Adipocyte (in vitro differentiated cells): Measurements from ENCODE around the gene H2AZ2.
"Not testable (repeated sequence)": the region's sequence is repeated elsewhere in the genome, so short reads cannot be mapped to it uniquely, and the experiment has no call there.

ENCODE experiments used
- DNase-seq: peaks from one replicate; pipeline ENCODE4 v3.0.0-alpha.2; 2015; ENCODE audit warnings: low read depth
- H3K27me3 ChIP-seq: replicated peaks from 2 replicates; pipeline ENCODE4 v1.7.0; 2013; ENCODE audit warnings: mild to moderate bottlenecking, low read length, moderate library complexity; ENCODE audit not compliant: control insufficient read depth, insufficient read depth
- H3K36me3 ChIP-seq: 2 replicates; pipeline ENCODE4 v1.7.0; 2013; ENCODE audit warnings: low read length, mild to moderate bottlenecking, moderate library complexity; ENCODE audit not compliant: control insufficient read depth, insufficient read depth, severe bottlenecking
- H3K4me1 ChIP-seq: 2 replicates; pipeline ENCODE4 v1.7.0; 2013; ENCODE audit warnings: mild to moderate bottlenecking, low read length, moderate library complexity; ENCODE audit not compliant: control insufficient read depth, insufficient read depth
- H3K4me3 ChIP-seq: 2 replicates; pipeline ENCODE4 v1.7.0; 2013; ENCODE audit warnings: mild to moderate bottlenecking, low read length, moderate library complexity
- H3K9ac ChIP-seq: 2 replicates; pipeline ENCODE4 v1.7.0; 2013; ENCODE audit warnings: mild to moderate bottlenecking, low read length, moderate library complexity
- H3K9me3 ChIP-seq: 2 replicates; pipeline ENCODE4 v1.7.0; 2013; ENCODE audit warnings: mild to moderate bottlenecking, low read length, moderate library complexity; ENCODE audit not compliant: control insufficient read depth

H2AZ2 gene

GRCh38 chr7:44808914-44809393 is 38.9 kb downstream of the H2AZ2 start:
- H3K4me3 ChIP-seq: no peak overlapping the region
- H3K4me1 ChIP-seq: peaks cover 5% of the 10 kb centered on the region
- H3K36me3 ChIP-seq: peaks cover 7% of the 10 kb centered on the region
- no peak for DNase-seq
- no peaks in the 10 kb centered on the region for H3K9me3 ChIP-seq
- no peaks in the 10 kb centered on the region for H3K27me3 ChIP-seq
- H3K9ac ChIP-seq: no peak overlapping the region

- Histone ChIP-seq H3K9me3 (no peaks in the 10 kb centered on the region), H3K4me3 (no peak overlapping the region), H3K27me3 (no peaks in the 10 kb centered on the region), H3K4me1 (peaks cover 17% of the 10 kb centered on the region), H3K36me3 (peaks cover 36% of the 10 kb centered on the region), H3K9ac (no peak overlapping the region)
- DNase-seq: no peak
Observed at GRCh38 chr7:44805950-44806349, 41.9 kb downstream of the H2AZ2 start.

- not testable (repeated sequence) for DNase-seq, H3K27me3 ChIP-seq, H3K9ac ChIP-seq, H3K9me3 ChIP-seq, H3K4me3 ChIP-seq
- Histone ChIP-seq H3K4me1 (peaks cover 27% of the 10 kb centered on the region), H3K36me3 (peaks cover 55% of the 10 kb centered on the region)
Observed at GRCh38 chr7:44803828-44804519, 43.9 kb downstream of the H2AZ2 start.

GRCh38 chr7:44802418-44803025 is 45.4 kb downstream of the H2AZ2 start:
- DNase-seq: no peak
- no peak overlapping the region for H3K4me3 ChIP-seq
- H3K9me3 ChIP-seq: no peaks in the 10 kb centered on the region
- peaks cover 60% of the 10 kb centered on the region for H3K36me3 ChIP-seq
- peaks cover 33% of the 10 kb centered on the region for H3K4me1 ChIP-seq
- H3K9ac ChIP-seq: no peak overlapping the region
- H3K27me3 ChIP-seq: no peaks in the 10 kb centered on the region

GRCh38 chr7:44801890-44802289 is 46.0 kb downstream of the H2AZ2 start:
- no peaks in the 10 kb centered on the region for H3K9me3 ChIP-seq

GRCh38 chr7:44799939-44800338 is 47.9 kb downstream of the H2AZ2 start:
- no peak for DNase-seq
- Histone ChIP-seq H3K27me3 (no peaks in the 10 kb centered on the region), H3K9ac (peak overlapping the region; percentile 20), H3K9me3 (no peaks in the 10 kb centered on the region), H3K4me1 (peaks cover 30% of the 10 kb centered on the region), H3K36me3 (peaks cover 60% of the 10 kb centered on the region), H3K4me3 (peak overlapping the region; percentile 87)

More at GRCh38 chr7:44801890-44802289, 46.0 kb downstream of the H2AZ2 start:
- Histone ChIP-seq H3K4me3 (no peak overlapping the region), H3K9ac (peak overlapping the region; percentile 54), H3K4me1 (peaks cover 33% of the 10 kb centered on the region), H3K36me3 (peaks cover 60% of the 10 kb centered on the region), H3K27me3 (no peaks in the 10 kb centered on the region)
- DNase-seq: no peak

- Histone ChIP-seq H3K9me3 (no peaks in the 10 kb centered on the region), H3K4me3 (peak overlapping the region; percentile 87), H3K9ac (peak overlapping the region; percentile 99), H3K36me3 (peaks cover 52% of the 10 kb centered on the region), H3K4me1 (peaks cover 29% of the 10 kb centered on the region), H3K27me3 (no peaks in the 10 kb centered on the region)
- DNase-seq: peak; percentile 59
Observed at GRCh38 chr7:44798649-44799305, 49.1 kb downstream of the H2AZ2 start.

GRCh38 chr7:44797329-44798258 is 50.3 kb downstream of the H2AZ2 start:
- no peaks in the 10 kb centered on the region for H3K9me3 ChIP-seq
- peaks cover 25% of the 10 kb centered on the region for H3K4me1 ChIP-seq
- H3K36me3 ChIP-seq: peaks cover 40% of the 10 kb centered on the region
- peak overlapping the region; percentile 87 for H3K4me3 ChIP-seq
- H3K27me3 ChIP-seq: no peaks in the 10 kb centered on the region
- DNase-seq: peak; percentile 95
- peak overlapping the region; percentile 99 for H3K9ac ChIP-seq

GRCh38 chr7:44796504-44797328 is 51.2 kb downstream of the H2AZ2 start, which contains the start of gene PPIA:
PPIA (plus strand) TSS chr7:44796681; CDS start chr7:44796725, 44 bp downstream.
- Histone ChIP-seq H3K27me3 (no peaks in the 10 kb centered on the region), H3K9me3 (no peaks in the 10 kb centered on the region), H3K9ac (peak within 1 kb of the TSS; percentile 99), H3K4me1 (peaks cover 20% of the 10 kb centered on the region), H3K4me3 (peak within 1 kb of the TSS; percentile 87), H3K36me3 (peaks cover 31% of the 10 kb centered on the region)
- DNase-seq: peak; percentile 99

- Histone ChIP-seq H3K27me3 (no peaks in the 10 kb centered on the region), H3K9me3 (no peaks in the 10 kb centered on the region), H3K4me3 (peak overlapping the region; percentile 87), H3K4me1 (peaks cover 20% of the 10 kb centered on the region), H3K36me3 (peaks cover 26% of the 10 kb centered on the region), H3K9ac (peak overlapping the region; percentile 99)
- DNase-seq: peak; percentile 75
Observed at GRCh38 chr7:44796034-44796503, 51.8 kb downstream of the H2AZ2 start.
